GM03348 (cell line): ENCODE results near the gene SLC38A5.
A peak's percentile ranks its signal among the peaks of the same experiment; 100 is the strongest.
"Not testable (repeated sequence)": the region's sequence is repeated elsewhere in the genome, so short reads cannot be mapped to it uniquely, and the experiment has no call there.

ENCODE experiments used
- DNase-seq: peaks from one replicate; pipeline ENCODE4 v3.0.0; 2012; ENCODE audit warnings: low spot score

The SLC38A5 gene

GRCh38 chrX:48468247-48468671 lies 1.8 kb downstream of the SLC38A5 start:
- peak; percentile 46 for DNase-seq

GRCh38 chrX:48467281-48467761 lies 2.7 kb downstream of the SLC38A5 start:
- DNase-seq, result no peak

GRCh38 chrX:48466696-48467095 lies 3.4 kb downstream of the SLC38A5 start:
- no peak for DNase-seq

GRCh38 chrX:48465336-48465933 lies 4.6 kb downstream of the SLC38A5 start:
- peak; percentile 75 for DNase-seq

- DNase-seq, result no peak
Measured at GRCh38 chrX:48461830-48462229, 8.2 kb downstream of the SLC38A5 start.

- DNase-seq, result no peak
Measured at GRCh38 chrX:48460606-48461005, 9.5 kb downstream of the SLC38A5 start.

GRCh38 chrX:48460031-48460430 lies 10.0 kb downstream of the SLC38A5 start:
- DNase-seq, result no peak

- no peak for DNase-seq
Measured at GRCh38 chrX:48459483-48459882, 10.6 kb downstream of the SLC38A5 start.

- no peak for DNase-seq
Measured at GRCh38 chrX:48458711-48459110, 11.3 kb downstream of the SLC38A5 start.

- DNase-seq, result no peak
Measured at GRCh38 chrX:48456628-48457331, 13.3 kb downstream of the SLC38A5 start.

GRCh38 chrX:48451708-48452107 lies 18.4 kb downstream of the SLC38A5 start:
- no peak for DNase-seq

GRCh38 chrX:48450076-48450475 lies 20.0 kb downstream of the SLC38A5 start:
- DNase-seq, result no peak

GRCh38 chrX:48447201-48447600 lies 22.9 kb downstream of the SLC38A5 start:
- DNase-seq, result not testable (repeated sequence)

- DNase-seq, result not testable (repeated sequence)
Measured at GRCh38 chrX:48433713-48434112, 36.3 kb downstream of the SLC38A5 start.

GRCh38 chrX:48430166-48430565 lies 39.9 kb downstream of the SLC38A5 start:
- DNase-seq, result not testable (repeated sequence)

GRCh38 chrX:48429606-48430005 lies 40.5 kb downstream of the SLC38A5 start:
- not testable (repeated sequence) for DNase-seq

GRCh38 chrX:48427027-48427716 lies 42.9 kb downstream of the SLC38A5 start:
- DNase-seq, result not testable (repeated sequence)

- not testable (repeated sequence) for DNase-seq
Measured at GRCh38 chrX:48411860-48412259, 58.2 kb downstream of the SLC38A5 start, which contains the start of gene SSX4B. SSX4B (minus strand) TSS chrX:48411960; CDS start chrX:48411372, 588 bp downstream.
